Neutrophil (primary cell): ENCODE data around the gene GPATCH4.

Source experiments
- H3K27ac ChIP-seq: fragments of 200-600 bp; sonication (generic); 2 replicates; pipeline ENCODE4 v1.5.1; 2016; ENCODE audit warnings: mild to moderate bottlenecking, moderate library complexity
- H3K27me3 ChIP-seq: fragments of 200-600 bp; sonication (generic); 2 replicates; pipeline ENCODE4 v1.6.0; 2016; ENCODE audit warnings: mild to moderate bottlenecking
- H3K36me3 ChIP-seq: fragments of 200-600 bp; sonication (generic); 2 replicates; pipeline ENCODE4 v1.5.1; 2017
- H3K4me1 ChIP-seq, 2 experiments: fragments of 200-600 bp in 1 of 2; sonication (generic) in 1 of 2; 1 replicate in 1 of 2; 2 replicates in 1 of 2; pipeline versions ENCODE4 v1.5.1 to v1.6.1; 2013 to 2016; ENCODE audit warnings: low read depth in 1 of 2, low read length in 1 of 2, mild to moderate bottlenecking in 1 of 2, moderate library complexity in 1 of 2; ENCODE audit not compliant: control insufficient read depth in 1 of 2, insufficient read depth in 1 of 2
- H3K4me3 ChIP-seq, 2 experiments: fragments of 200-600 bp in 1 of 2; sonication (generic) in 1 of 2; 1 replicate in 1 of 2; 2 replicates in 1 of 2; pipeline ENCODE4 v1.5.1; 2013 to 2016; ENCODE audit warnings: low read depth in 1 of 2, low read length in 1 of 2, mild to moderate bottlenecking in 1 of 2, moderate library complexity in 1 of 2
- H3K9me3 ChIP-seq: fragments of 200-600 bp; sonication (generic); 2 replicates; pipeline ENCODE4 v1.5.1; 2016
- TF ChIP-seq, protein P1 (sequence below): fragments of 200-600 bp; sonication (generic); IDR thresholded peaks from 2 replicates; pipeline ENCODE4 v1.5.1; 2016; ENCODE audit warnings: antibody characterized with exemption

GPATCH4 gene

DNA sequence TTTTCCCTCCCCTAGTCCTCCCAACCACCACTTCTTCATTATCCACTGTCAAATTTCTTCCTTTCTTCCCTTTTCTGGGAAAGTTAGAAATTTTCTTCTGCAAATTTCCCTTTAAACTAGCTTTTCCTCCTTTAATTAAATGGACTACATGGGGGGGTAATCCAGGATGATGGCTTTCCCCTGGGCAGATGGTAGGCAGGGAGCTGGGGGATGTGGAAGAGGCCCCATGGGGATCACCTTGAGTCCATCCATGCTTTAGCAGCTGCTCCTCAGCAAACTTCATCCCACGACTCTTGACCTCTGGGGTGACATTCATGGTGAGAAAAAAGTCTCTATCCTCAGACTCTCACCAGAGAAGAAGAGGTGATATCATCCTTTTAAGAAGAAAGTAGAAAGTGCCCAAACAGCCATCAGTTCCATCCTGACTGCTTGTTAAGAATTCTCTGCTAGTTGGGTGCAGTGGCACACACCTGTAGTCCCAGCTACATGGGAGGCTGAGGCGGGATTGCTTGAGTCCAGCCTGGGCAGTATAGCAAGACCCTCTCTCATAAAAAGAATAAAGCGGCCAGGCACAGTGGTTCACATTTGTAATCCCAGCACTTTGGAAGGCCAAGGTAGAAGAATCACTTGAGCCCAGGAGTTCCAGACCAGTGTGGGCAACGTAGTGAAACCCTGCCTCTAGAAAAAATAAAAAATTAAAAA, 2.4 kb downstream of the GPATCH4 start:
- Histone ChIP-seq H3K9me3 (no peaks in the 10 kb centered on the region), H3K36me3 (no peaks in the 10 kb centered on the region), H3K27ac (no peak overlapping the region), H3K4me1 (peaks cover 14% of the 10 kb centered on the region in 2 experiments), H3K4me3 (no peak overlapping the region), H3K27me3 (no peaks in the 10 kb centered on the region)
- TF ChIP-seq, protein P1, sequence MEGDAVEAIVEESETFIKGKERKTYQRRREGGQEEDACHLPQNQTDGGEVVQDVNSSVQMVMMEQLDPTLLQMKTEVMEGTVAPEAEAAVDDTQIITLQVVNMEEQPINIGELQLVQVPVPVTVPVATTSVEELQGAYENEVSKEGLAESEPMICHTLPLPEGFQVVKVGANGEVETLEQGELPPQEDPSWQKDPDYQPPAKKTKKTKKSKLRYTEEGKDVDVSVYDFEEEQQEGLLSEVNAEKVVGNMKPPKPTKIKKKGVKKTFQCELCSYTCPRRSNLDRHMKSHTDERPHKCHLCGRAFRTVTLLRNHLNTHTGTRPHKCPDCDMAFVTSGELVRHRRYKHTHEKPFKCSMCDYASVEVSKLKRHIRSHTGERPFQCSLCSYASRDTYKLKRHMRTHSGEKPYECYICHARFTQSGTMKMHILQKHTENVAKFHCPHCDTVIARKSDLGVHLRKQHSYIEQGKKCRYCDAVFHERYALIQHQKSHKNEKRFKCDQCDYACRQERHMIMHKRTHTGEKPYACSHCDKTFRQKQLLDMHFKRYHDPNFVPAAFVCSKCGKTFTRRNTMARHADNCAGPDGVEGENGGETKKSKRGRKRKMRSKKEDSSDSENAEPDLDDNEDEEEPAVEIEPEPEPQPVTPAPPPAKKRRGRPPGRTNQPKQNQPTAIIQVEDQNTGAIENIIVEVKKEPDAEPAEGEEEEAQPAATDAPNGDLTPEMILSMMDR, result no peak

DNA sequence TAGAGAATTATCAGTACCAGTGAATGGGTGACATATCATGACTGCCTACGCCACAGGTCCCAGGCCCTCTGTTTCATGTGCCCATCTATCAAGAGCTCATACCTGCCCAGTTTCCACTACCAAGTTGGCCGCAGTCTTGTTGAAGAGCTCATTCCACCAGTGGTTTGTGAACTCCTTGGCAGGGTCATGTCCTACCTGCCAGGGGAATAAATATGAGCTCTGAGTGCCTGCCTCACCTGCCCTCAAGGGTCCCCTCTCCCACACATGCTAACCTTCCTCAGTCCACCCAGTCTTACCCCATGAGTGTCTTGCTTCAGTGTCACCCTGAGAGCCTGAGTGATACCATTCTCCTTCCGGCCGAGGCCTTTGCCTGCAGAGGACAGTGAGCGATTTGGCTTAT, 3.2 kb downstream of the GPATCH4 start:
- Histone ChIP-seq H3K4me1 (peaks cover 14% of the 10 kb centered on the region in 2 experiments), H3K4me3 (no peak overlapping the region), H3K9me3 (no peaks in the 10 kb centered on the region), H3K36me3 (no peaks in the 10 kb centered on the region), H3K27ac (no peak overlapping the region), H3K27me3 (no peaks in the 10 kb centered on the region)
- TF ChIP-seq, protein P1, result no peak

DNA sequence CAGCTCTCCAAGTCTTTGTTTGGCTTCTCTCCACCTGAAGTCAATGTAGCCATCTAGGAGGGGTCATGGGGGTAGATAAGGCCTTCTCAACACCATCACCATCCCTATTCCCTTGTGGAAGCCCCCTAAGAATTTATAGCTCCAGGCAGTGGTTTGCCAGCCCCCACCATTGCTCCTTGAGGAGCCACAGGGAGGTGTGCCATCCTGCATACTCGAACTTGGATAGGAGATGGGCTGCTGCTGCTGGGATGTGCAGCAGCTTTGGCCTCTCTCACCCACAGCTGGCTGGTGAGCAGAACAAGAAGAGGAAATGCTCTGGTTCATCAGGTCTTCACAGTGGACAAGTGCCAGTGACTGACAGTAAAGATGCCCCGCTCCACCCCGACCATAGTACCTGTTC, 4.9 kb downstream of the GPATCH4 start:
- no peaks in the 10 kb centered on the region for H3K9me3 ChIP-seq
- H3K27ac ChIP-seq, result no peak overlapping the region
- no peaks in the 10 kb centered on the region for H3K27me3 ChIP-seq
- no peak overlapping the region for H3K4me3 ChIP-seq
- peaks cover 14 to 16% of the 10 kb centered on the region in 2 experiments for H3K4me1 ChIP-seq
- H3K36me3 ChIP-seq, result no peaks in the 10 kb centered on the region
- TF ChIP-seq, protein P1, result no peak

DNA sequence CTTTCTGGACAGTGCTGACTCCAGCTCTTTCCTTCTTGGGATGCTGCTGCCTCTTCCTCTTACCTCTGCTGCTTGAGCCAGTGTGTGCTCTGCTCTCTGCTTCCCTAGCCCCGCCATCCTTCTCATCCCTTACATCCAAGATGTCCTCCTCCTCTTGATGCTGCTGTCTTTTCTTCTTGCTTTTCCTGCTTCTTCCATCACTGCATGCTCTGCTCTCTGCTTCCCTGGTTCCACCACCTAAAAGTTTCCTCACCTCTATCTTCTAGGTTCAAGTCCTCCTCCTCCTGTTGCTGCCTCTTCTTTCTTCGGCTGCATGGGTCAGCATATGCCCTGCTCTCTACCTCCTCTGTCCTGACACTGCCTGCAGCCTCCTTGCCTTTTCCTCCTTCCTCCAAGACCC, 6.3 kb downstream of the GPATCH4 start:
- TF ChIP-seq, protein P1, result no peak
- Histone ChIP-seq H3K27ac (no peak overlapping the region), H3K4me1 (peaks cover 11 to 12% of the 10 kb centered on the region in 2 experiments), H3K36me3 (no peaks in the 10 kb centered on the region), H3K27me3 (no peaks in the 10 kb centered on the region), H3K9me3 (no peaks in the 10 kb centered on the region), H3K4me3 (no peak overlapping the region)

DNA sequence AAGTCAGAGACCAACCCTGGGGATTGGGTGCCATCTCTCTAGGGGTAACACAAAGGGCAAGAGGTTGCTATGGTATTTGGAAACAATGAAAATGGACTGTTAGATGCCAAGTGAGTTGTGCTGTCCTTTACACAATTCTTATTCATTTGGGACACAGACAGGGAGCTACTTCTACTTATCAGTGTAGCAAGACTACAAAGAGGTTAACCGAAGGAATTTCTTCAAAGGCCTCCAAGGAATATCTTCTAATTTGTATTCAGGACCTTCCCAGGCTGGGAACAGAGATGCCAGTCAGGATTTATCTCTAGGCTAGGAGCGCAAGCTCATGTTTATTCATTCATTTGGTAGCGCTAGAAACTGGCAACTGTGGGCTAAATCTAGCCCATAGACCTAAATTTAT, 7.1 kb downstream of the GPATCH4 start:
- H3K9me3 ChIP-seq, result no peaks in the 10 kb centered on the region
- TF ChIP-seq, protein P1, result no peak
- no peaks in the 10 kb centered on the region for H3K27me3 ChIP-seq
- H3K36me3 ChIP-seq, result no peaks in the 10 kb centered on the region
- no peak overlapping the region for H3K27ac ChIP-seq
- peaks cover 11 to 12% of the 10 kb centered on the region in 2 experiments for H3K4me1 ChIP-seq
- no peak overlapping the region for H3K4me3 ChIP-seq

DNA sequence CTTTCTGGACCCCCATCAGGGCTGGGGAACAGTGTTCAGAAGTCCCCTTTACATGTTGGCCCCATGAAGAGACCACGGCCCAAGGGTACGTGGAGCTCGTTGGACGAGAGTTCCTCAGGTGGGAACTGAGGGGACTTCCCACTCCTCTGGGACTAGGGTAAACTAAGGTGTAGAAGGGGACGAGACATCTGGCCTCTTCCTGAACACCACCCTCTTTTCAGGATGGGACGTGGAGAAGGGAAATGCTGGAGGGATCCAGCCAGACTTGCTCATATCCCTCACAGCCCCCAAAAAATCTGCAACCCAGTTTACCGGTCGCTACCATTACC, 7.7 kb downstream of the GPATCH4 start:
- Histone ChIP-seq H3K9me3 (no peaks in the 10 kb centered on the region), H3K27ac (no peak overlapping the region), H3K4me3 (no peak overlapping the region), H3K4me1 (peaks cover 11 to 12% of the 10 kb centered on the region in 2 experiments), H3K36me3 (no peaks in the 10 kb centered on the region), H3K27me3 (no peaks in the 10 kb centered on the region)
- TF ChIP-seq, protein P1, result no peak
